Effector memory CD4-positive, alpha-beta T cell (primary cell): Measurements from ENCODE around the gene ANKRD9.

Source experiments
- DNase-seq, 3 donors: peaks; one replicate each; pipeline ENCODE4 v3.0.0-alpha.2; 2020
- H3K27ac ChIP-seq: 2 replicates; pipeline ENCODE4 v1.7.0; 2013; ENCODE audit warnings: mild to moderate bottlenecking, low read length, moderate library complexity; ENCODE audit not compliant: insufficient read depth, poor library complexity, severe bottlenecking
- H3K27me3 ChIP-seq: replicated peaks from 2 replicates; pipeline ENCODE4 v1.7.0; 2013; ENCODE audit warnings: mild to moderate bottlenecking, low read length; ENCODE audit not compliant: insufficient read depth, control insufficient read depth, poor library complexity, severe bottlenecking
- H3K36me3 ChIP-seq: 2 replicates; pipeline ENCODE4 v1.7.0; 2013; ENCODE audit warnings: mild to moderate bottlenecking, low read length, moderate library complexity; ENCODE audit not compliant: control insufficient read depth, insufficient read depth
- H3K4me1 ChIP-seq: 2 replicates; pipeline ENCODE4 v1.7.0; 2013; ENCODE audit warnings: low read length, mild to moderate bottlenecking; ENCODE audit not compliant: control insufficient read depth, insufficient read depth, poor library complexity, severe bottlenecking
- H3K4me3 ChIP-seq: 2 replicates; pipeline ENCODE4 v1.7.0; 2013; ENCODE audit warnings: low read length, low read depth, mild to moderate bottlenecking; ENCODE audit not compliant: insufficient read depth, poor library complexity, severe bottlenecking
- H3K9me3 ChIP-seq: 2 replicates; pipeline ENCODE4 v1.7.0; 2013; ENCODE audit warnings: mild to moderate bottlenecking, low read length, moderate library complexity; ENCODE audit not compliant: control insufficient read depth

The ANKRD9 gene

DNA sequence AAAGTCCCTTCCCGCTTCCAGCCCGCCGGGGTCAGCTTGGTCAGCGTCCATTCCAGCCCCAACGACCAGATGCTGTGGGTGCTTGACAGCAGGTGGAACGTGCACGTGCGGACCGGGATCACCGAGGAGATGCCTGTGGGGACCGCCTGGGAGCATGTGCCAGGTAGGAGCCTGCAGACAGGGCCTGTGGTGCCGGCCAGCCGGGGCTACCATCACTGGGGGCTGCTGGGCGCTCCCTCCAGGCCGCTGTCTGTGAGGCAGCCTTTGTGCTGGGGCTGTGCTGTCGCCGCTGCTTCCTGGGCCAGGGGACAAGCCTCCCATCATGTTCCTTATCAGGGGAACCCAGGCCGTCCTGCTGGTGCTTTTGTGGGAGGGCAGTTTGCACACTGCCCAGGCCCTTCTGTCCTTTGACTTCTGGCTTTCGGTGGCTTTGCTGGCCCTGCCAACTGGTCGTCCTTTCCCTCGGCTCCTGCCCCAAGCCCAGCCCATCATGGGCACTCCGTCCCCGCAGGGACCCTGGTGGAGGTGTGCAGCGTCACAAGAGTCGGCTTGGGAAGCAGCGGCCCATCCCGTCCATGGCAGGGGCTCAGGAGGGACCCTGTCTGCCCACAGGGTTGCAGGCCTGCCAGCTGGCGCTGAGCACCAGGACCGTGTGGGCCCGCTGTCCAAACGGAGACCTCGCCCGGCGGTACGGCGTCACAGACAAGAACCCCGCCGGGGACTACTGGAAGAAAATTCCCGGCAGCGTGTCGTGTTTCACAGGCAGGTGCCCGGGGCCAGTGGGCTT, 12.4 kb downstream of the ANKRD9 start:
- Histone ChIP-seq H3K36me3 (peaks cover 6% of the 10 kb centered on the region), H3K4me3 (no peak overlapping the region), H3K27me3 (no peaks in the 10 kb centered on the region), H3K9me3 (no peaks in the 10 kb centered on the region), H3K4me1 (no peaks in the 10 kb centered on the region), H3K27ac (no peak overlapping the region)
- no peak for DNase-seq

- Histone ChIP-seq H3K4me3 (no peak overlapping the region), H3K4me1 (no peaks in the 10 kb centered on the region), H3K27me3 (no peaks in the 10 kb centered on the region), H3K9me3 (no peaks in the 10 kb centered on the region), H3K27ac (no peak overlapping the region), H3K36me3 (peaks cover 6% of the 10 kb centered on the region)
- no peak for DNase-seq
These were observed 13.3 kb downstream of the ANKRD9 start for GRCh38 chr14:102496331-102496691.

DNA sequence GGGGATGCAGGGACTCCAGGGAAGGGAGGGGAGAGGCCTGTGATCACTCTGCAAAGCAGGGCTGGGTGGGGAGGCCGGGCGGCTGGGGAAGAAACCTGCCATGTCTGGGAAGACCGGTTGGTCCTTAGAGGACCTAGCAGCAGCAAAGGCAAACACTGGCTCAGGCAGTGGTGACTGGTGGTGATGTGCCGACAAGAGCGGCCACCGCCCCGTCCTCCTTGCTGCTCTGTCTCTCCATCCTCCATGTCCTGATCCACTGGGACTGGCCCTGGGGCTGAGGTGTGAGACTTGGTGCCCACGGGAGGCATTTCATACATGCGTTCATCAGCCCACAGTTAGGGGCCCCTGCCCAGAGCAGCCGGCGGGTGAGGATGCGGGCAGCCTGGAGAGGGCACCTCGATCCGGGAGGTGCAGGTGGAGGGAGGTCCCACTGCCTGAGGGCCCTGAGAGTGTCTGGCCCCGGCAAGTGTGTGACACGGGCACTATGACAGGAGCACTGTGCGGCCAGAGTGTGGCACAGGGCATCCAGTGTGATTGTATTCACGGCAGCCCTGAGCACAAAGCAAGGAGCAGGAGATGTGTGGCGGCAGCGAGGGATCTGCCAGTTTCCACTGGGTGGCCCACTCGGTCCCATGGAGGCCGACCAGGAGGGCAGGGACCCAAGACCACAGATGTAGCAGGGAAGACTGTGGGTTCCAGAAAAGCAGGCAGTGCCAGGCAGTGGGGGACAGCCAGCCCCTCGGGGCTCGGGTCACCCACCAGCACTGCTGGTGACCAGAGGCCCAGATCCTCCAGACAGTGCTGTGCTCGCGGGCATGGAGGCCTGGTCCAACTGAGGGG, 13.9 kb downstream of the ANKRD9 start:
- Histone ChIP-seq H3K36me3 (peaks cover 6% of the 10 kb centered on the region), H3K4me1 (no peaks in the 10 kb centered on the region), H3K4me3 (no peak overlapping the region), H3K27me3 (no peaks in the 10 kb centered on the region), H3K9me3 (no peaks in the 10 kb centered on the region), H3K27ac (no peak overlapping the region)
- no peak for DNase-seq

DNA sequence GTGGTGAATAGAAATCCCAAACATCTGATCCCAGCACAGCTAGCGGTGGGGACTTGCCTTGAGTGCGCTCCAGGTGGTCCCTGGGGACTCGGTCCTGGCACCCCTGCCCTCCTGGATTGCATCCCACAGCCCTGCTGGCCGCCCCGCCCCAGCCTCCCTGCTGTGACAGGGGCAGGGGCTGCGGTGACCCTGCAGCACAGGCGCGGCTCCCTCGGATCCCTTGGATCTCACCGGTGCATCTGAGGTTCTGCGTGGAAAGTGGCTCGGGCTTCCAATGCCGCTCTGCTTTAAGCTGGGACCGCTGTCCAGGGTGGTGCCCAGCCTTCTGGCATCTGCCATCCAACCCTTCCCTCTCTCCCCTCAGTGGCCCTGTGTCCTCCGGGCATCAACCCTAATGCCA, 16.0 kb downstream of the ANKRD9 start:
- H3K36me3 ChIP-seq, result peaks cover 6% of the 10 kb centered on the region
- H3K4me3 ChIP-seq, result no peak overlapping the region

GRCh38 chr14:102493096-102493495, 16.5 kb downstream of the ANKRD9 start:
- Histone ChIP-seq H3K27me3 (no peaks in the 10 kb centered on the region), H3K4me1 (no peaks in the 10 kb centered on the region), H3K9me3 (no peaks in the 10 kb centered on the region), H3K36me3 (peaks cover 1% of the 10 kb centered on the region), H3K27ac (no peak overlapping the region), H3K4me3 (no peak overlapping the region)
- no peak for DNase-seq

More for the DNA sequence above, 16.0 kb downstream of the ANKRD9 start:
- no peak for DNase-seq
- Histone ChIP-seq H3K27me3 (no peaks in the 10 kb centered on the region), H3K9me3 (no peaks in the 10 kb centered on the region), H3K4me1 (no peaks in the 10 kb centered on the region), H3K27ac (no peak overlapping the region)

- DNase-seq, result no peak
- H3K4me1 ChIP-seq, result no peaks in the 10 kb centered on the region
- no peaks in the 10 kb centered on the region for H3K27me3 ChIP-seq
- no peak overlapping the region for H3K27ac ChIP-seq
- H3K9me3 ChIP-seq, result no peaks in the 10 kb centered on the region
- H3K4me3 ChIP-seq, result no peak overlapping the region
- no peaks in the 10 kb centered on the region for H3K36me3 ChIP-seq
These were observed 17.1 kb downstream of the ANKRD9 start for GRCh38 chr14:102492531-102492910.

DNA sequence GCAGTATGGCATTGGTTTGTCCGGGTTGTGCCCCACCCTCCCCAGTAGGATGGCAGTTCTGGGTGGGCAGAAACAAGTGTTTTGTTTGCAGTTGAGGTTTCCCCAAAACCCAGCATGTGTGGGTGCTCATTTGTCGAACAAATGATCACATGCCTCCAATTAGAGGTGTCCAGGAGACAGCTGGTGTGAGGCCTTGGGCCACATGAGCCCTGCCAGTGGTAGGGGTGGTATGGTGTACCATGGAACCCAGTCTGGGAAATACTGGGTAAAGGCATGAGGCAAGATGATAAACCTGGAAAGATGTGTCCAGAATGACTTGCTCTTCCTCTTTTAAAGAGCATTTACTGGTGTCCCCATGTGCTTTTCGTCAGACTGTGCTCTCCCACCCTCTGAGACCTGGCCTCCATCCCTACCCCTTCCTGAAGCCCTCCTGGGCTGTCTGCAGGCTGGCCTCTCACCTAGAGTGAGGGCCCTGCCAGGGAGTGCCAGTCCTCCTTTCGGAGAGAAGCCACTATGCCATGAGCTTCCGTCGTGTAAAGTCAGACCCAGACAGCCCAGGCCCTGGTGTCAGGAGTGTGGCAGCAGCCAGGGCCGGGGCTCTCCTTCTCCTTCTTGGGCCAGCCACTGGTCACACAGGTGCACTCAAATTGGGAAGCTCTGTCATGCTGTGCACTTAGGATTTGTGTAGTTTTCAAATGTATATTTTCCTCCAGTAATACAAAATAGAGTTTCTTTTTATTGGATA, 17.6 kb downstream of the ANKRD9 start:
- no peaks in the 10 kb centered on the region for H3K27me3 ChIP-seq
- H3K4me1 ChIP-seq, result no peaks in the 10 kb centered on the region
- no peak overlapping the region for H3K4me3 ChIP-seq
- H3K9me3 ChIP-seq, result no peaks in the 10 kb centered on the region
- H3K27ac ChIP-seq, result no peak overlapping the region
- DNase-seq, result no peak
- no peaks in the 10 kb centered on the region for H3K36me3 ChIP-seq

- no peaks in the 10 kb centered on the region for H3K27me3 ChIP-seq
- no peaks in the 10 kb centered on the region for H3K4me1 ChIP-seq
- H3K27ac ChIP-seq, result no peak overlapping the region
- no peak overlapping the region for H3K4me3 ChIP-seq
- no peaks in the 10 kb centered on the region for H3K9me3 ChIP-seq
- no peaks in the 10 kb centered on the region for H3K36me3 ChIP-seq
- DNase-seq, result no peak
These were observed 18.2 kb downstream of the ANKRD9 start for GRCh38 chr14:102491366-102491765.

GRCh38 chr14:102490456-102490855, 19.1 kb downstream of the ANKRD9 start:
- H3K27ac ChIP-seq, result no peak overlapping the region
- DNase-seq, result no peak
- no peaks in the 10 kb centered on the region for H3K4me1 ChIP-seq
- no peaks in the 10 kb centered on the region for H3K27me3 ChIP-seq
- H3K9me3 ChIP-seq, result no peaks in the 10 kb centered on the region
- H3K4me3 ChIP-seq, result no peak overlapping the region
- no peaks in the 10 kb centered on the region for H3K36me3 ChIP-seq

GRCh38 chr14:102487204-102487577, 22.4 kb downstream of the ANKRD9 start:
- H3K4me3 ChIP-seq, result no peak overlapping the region
- no peaks in the 10 kb centered on the region for H3K36me3 ChIP-seq
- no peaks in the 10 kb centered on the region for H3K9me3 ChIP-seq
- no peaks in the 10 kb centered on the region for H3K27me3 ChIP-seq
- DNase-seq, result no peak
- no peaks in the 10 kb centered on the region for H3K4me1 ChIP-seq
- H3K27ac ChIP-seq, result no peak overlapping the region
